Measurements from ENCODE around the gene PHACTR3.

The PHACTR3 gene

DNA sequence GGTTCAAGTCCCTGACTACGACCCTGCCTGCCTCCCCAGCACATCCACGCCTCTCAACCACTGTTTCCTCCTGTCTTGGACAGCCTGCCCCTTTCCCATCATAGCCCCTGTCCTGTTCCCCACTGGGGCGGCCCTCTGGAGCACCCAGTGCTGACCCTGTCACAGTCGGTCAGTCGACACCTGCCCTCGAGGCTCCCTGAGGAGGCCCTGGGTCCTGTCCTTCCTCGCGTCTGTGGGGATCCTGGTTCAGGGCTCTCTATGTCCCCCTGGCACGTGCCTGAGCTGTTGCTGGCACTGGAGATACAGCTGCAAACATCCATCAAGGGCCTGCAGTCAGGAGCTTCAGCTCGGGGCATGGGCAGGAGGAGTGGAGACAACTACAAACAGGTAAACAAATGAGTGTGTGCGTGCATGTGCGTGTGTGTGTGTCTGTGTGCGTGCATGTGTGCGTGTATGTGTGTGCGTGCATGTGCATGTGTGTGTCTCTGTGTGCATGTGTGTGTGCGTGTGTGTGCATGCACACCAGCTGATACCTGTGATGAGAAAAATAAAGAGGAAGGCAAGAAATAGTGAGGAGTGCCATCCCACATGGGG is 132.8 kb downstream of the PHACTR3 start:
- H3K4me3 ChIP-seq (ENCODE audit: low read depth, low read length): no peak overlapping the region
- TF ChIP-seq, protein P1, sequence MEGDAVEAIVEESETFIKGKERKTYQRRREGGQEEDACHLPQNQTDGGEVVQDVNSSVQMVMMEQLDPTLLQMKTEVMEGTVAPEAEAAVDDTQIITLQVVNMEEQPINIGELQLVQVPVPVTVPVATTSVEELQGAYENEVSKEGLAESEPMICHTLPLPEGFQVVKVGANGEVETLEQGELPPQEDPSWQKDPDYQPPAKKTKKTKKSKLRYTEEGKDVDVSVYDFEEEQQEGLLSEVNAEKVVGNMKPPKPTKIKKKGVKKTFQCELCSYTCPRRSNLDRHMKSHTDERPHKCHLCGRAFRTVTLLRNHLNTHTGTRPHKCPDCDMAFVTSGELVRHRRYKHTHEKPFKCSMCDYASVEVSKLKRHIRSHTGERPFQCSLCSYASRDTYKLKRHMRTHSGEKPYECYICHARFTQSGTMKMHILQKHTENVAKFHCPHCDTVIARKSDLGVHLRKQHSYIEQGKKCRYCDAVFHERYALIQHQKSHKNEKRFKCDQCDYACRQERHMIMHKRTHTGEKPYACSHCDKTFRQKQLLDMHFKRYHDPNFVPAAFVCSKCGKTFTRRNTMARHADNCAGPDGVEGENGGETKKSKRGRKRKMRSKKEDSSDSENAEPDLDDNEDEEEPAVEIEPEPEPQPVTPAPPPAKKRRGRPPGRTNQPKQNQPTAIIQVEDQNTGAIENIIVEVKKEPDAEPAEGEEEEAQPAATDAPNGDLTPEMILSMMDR (IDR thresholded peaks at IDR 0.05; ENCODE audit: borderline replicate concordance, insufficient read depth, low read depth, low read length): no peak

DNA sequence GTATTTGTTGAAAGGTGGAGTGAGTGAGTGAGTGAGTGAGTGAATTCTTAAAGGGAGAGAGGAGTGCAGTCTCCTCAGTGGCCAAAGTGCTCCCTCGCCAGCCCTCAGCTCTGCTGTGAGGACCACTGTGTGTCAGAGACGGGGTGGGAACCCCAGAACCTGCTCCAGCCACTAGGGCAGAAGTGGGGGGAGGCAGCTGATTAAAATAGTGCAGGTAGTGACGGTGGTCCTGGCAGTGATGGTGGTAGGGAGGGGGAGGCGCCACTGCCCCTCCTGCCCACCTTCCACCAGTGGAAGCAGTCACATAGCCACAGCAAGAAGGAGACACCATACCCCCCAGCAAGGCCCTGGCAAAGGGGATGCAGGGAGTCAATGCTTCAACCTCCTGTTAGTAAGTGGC is 133.5 kb downstream of the PHACTR3 start:
- TF ChIP-seq, protein P1 (IDR thresholded peaks at IDR 0.05; ENCODE audit: borderline replicate concordance, insufficient read depth, low read depth, low read length): no peak

DNA sequence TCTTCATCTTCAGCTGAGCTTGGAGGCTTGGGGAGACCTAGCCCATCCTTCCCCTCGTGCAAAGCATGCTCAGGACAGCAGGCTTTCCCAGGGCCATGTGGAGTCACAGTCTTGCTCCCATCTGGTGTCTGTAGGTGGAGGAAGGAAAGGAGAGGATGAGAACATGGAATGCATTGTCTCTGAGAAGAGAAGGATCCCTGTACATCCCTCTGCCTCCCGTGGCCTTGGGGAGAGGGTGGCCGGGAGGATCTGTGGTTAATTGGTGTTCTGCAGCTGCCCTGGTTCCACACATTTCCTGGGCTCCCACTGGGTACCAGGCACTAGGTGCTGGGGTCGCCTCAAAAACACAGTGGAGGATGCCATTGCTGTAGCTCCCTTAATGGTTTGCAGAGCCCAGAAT is 134.5 kb downstream of the PHACTR3 start:
- H3K4me3 ChIP-seq (ENCODE audit: low read depth, low read length): no peak overlapping the region
- TF ChIP-seq, protein P1 (IDR thresholded peaks at IDR 0.05; ENCODE audit: borderline replicate concordance, insufficient read depth, low read depth, low read length): no peak

More for the DNA sequence above, 133.5 kb downstream of the PHACTR3 start:
- no peak overlapping the region for H3K4me3 ChIP-seq (ENCODE audit: low read depth, low read length)

DNA sequence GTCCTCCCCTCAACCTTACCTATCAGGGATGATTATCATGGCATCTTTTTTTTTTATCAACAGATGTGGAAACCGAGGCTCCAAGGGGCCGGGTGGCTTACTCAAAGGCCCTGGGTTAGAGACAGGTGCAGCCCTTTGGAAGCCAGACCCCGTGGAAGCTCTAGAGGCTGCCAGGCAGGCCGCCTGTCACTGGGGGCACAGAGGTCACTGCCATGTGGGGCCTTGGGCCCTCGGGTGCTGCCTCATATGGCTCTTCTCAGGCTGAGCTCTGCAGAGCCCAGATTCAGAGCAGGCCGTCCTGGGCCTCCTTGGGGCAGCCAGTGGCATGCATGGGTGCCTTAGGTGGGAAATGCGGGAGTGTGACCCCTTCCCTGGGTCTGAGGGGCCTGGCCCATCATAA is 136.3 kb downstream of the PHACTR3 start:
- TF ChIP-seq, protein P1 (IDR thresholded peaks at IDR 0.05; ENCODE audit: borderline replicate concordance, insufficient read depth, low read depth, low read length): no peak
- no peak overlapping the region for H3K4me3 ChIP-seq (ENCODE audit: low read depth, low read length)

DNA sequence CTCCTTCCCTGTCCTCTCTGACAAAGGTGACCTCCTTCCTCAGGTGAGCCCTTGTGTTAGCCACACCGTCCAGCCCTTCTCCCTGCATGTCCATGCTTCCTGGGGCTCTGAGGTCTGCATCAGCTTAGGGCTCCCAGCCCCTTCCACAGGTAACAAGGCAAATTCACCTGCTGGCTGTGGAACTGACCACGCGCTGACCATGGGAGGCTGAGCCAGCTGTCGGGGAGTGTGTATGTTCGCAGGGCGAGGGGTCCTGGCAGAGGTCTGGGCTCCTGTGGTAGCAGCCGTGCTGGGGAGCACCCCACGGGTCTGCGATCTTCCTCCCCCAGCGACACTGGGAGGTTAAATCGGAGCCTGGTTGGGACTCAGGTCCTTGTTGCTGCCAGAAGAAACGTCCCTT is 136.7 kb downstream of the PHACTR3 start:
- no peak overlapping the region for H3K4me3 ChIP-seq (ENCODE audit: low read depth, low read length)
- TF ChIP-seq, protein P1 (IDR thresholded peaks at IDR 0.05; ENCODE audit: borderline replicate concordance, insufficient read depth, low read depth, low read length): no peak

DNA sequence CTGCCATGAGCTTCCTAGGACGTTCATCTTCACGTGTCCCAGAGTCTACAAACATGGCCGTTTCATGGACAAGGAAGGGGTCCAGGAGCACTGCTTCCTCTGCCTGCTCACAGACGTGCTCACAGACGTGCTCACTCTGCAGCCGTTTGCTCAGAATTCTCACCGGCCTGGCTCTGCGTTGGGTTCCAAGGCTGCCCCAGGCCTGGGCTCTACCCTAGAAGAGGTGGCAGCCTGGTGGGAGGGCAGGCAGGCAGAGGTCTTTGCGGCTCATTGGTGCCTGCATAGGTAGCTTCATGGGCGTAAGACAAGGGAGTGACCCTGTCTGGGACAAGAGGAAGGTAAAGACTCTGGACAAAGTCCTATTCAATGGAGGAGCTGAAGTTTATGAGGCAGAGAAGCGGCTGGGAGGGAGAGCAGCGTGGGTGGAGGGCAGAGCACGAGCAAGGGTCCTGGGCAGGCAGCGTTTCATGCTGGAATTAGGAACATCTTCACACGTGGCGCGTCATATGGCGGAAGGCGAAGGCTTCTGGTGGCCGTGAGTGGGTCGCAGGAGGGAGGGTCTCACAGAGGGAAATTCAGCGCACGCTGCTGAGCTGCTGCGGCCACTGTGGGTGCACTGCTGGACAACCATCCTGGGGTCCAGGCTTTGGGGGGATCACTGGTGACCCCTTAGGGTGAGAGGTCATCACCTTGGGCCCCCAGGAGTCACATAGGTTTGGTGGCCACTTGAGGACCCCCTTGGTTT is 138.2 kb downstream of the PHACTR3 start:
- TF ChIP-seq, protein P1 (IDR thresholded peaks at IDR 0.05; ENCODE audit: borderline replicate concordance, insufficient read depth, low read depth, low read length): no peak
- no peak overlapping the region for H3K4me3 ChIP-seq (ENCODE audit: low read depth, low read length)

DNA sequence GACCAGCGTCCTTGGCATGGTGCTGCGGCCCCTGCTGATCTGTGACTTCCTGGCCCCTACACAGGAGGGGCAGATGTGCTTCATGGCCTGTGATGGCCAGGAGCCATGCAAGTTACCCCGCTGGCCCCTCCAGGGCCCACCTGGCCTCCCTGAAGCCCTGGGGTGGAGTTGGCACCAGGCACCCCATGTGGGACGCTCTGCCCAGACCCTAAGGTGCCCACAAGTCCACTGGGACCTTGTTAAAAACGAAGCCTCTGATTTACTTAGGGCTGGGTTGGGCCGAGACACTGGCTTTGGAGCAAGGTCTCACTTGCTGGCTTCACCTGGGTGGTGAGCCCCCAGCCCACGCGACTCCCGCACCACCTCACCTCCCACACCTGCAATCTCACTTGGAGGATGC is 139.0 kb downstream of the PHACTR3 start:
- TF ChIP-seq, protein P1 (IDR thresholded peaks at IDR 0.05; ENCODE audit: borderline replicate concordance, insufficient read depth, low read depth, low read length): no peak
- H3K4me3 ChIP-seq (ENCODE audit: low read depth, low read length): no peak overlapping the region

All from GM12875 (cell line).